Esophagus (tissue), 2 donors: ENCODE results near the gene CMTM5. TPM values are rescaled to one million over a fixed set of nuclear protein-coding genes. Genes with fewer than 3 reads are reported as not detected.

Experiments used
- H3K27ac ChIP-seq, 2 donors: one replicate each; pipeline ENCODE4 v1.5.1; 2013; ENCODE audit warnings: low read depth in 2 of 2, mild to moderate bottlenecking in 2 of 2, inconsistent platforms in 1 of 2, low read length in 1 of 2, moderate library complexity in 1 of 2
- H3K27me3 ChIP-seq, 2 donors: one replicate each; pipeline ENCODE4 v1.6.1; 2013; ENCODE audit warnings: low read length in 2 of 2, control low read depth in 1 of 2, mild to moderate bottlenecking in 1 of 2; ENCODE audit not compliant: insufficient read depth in 2 of 2, control insufficient read depth in 1 of 2
- H3K36me3 ChIP-seq, 2 donors: one replicate each; pipeline ENCODE4 v1.6.1; 2013; ENCODE audit warnings: low read length in 1 of 2; ENCODE audit not compliant: control insufficient read depth in 2 of 2, insufficient read depth in 2 of 2
- H3K4me1 ChIP-seq, 2 donors: one replicate each; pipeline ENCODE4 v1.6.1; 2013; ENCODE audit warnings: low read length in 1 of 2; ENCODE audit not compliant: control insufficient read depth in 2 of 2, insufficient read depth in 2 of 2
- H3K4me3 ChIP-seq, 2 donors: one replicate each; pipeline ENCODE4 v1.5.1; 2013; ENCODE audit warnings: low read length in 2 of 2, mild to moderate bottlenecking in 2 of 2, low read depth in 1 of 2, moderate library complexity in 1 of 2
- H3K9me3 ChIP-seq, 2 donors: one replicate each; pipeline ENCODE4 v1.6.1; 2013; ENCODE audit warnings: mild to moderate bottlenecking in 2 of 2, low read depth in 1 of 2, low read length in 1 of 2, moderate library complexity in 1 of 2; ENCODE audit not compliant: control insufficient read depth in 2 of 2, insufficient read depth in 1 of 2
- WGBS, 2 donors: extraction: QIAGEN DNeasy Blood & Tissue Kit; methylation state at CpG; one replicate each; pipeline ENCODE4 v1.1.7; 2013; 5-methylcytosine and 5-hydroxymethylcytosine counted together
- polyA plus RNA-seq, 2 donors: library from polyadenylated mRNA; stranded (reverse); fragments of 200-250 nt; gene quantifications; one replicate each; pipeline ENCODE4 v1.2.3, GENCODE V29; 2013
- donor health status: healthy with polysubstance abuse.
- donor health status: Bipolar disorder and iron deficiency.

CMTM5 gene
- polyA plus RNA-seq, 2 donors: 0.21 TPM; not detected in 1

DNA sequence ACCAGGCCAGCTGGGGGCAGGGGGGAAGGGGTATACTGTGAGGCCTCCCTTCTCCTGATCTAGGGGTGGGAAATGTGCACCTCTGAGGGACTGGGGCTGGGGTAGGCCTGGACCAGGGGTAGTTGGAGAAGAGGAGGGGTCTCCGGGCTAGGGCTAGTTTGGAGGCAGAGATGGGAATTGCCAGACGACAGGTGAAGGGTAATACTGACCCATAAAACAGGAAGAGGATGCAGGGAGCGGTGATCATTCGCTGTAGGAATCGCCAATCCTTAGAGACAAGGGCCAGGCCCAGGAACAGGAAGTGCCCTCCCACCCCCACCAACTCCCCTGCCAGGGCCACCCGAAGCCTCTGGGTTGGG, 28.6 kb upstream of the CMTM5 start:
- no peaks in the 10 kb centered on the region for H3K36me3 ChIP-seq
- no peak overlapping the region for H3K4me3 ChIP-seq
- no peak overlapping the region for H3K27ac ChIP-seq
- H3K4me1 ChIP-seq: peaks cover 7 to 11% of the 10 kb centered on the region in 2 donors
- no peaks in the 10 kb centered on the region for H3K9me3 ChIP-seq
- H3K27me3 ChIP-seq: no peaks in the 10 kb centered on the region
- WGBS, 2 donors: 91 to 94% methylated on average over 6 of the region's 6 CpGs

DNA sequence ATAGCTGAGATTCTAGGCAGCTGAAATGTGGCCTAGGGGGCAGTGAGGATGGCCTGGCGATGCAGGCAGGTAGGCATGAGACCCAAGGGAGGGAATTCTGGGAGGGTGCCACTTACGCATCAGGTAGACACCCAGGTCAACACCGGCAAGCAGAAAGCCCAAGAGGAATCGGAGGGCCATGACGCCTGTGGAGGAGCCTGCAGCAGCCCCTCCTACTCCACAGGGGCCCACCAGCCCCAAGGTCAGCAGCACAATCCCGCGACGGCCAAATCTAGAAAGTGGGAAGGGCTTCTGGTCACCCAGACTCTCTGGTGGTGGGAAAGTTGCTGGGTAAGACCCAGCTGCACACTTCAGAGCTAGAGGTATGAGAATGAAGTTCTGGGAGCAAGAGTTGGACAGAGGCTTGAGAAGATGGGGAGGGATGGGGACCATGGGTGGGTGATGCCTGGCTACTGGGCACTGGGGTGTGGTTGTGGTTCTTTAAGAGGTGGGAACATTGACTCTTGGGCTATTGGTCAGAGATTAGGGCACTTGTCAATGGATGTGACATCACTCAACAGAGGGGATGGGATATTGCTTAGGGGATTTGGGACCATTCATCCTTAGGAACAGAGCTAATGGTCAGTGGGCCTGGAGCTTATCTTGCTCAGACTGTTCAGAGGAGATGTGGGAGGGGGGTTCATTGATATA, 27.5 kb upstream of the CMTM5 start:
- Histone ChIP-seq H3K4me1 (peaks cover 7 to 11% of the 10 kb centered on the region in 2 donors), H3K9me3 (no peaks in the 10 kb centered on the region), H3K36me3 (no peaks in the 10 kb centered on the region), H3K27ac (no peak overlapping the region), H3K4me3 (no peak overlapping the region), H3K27me3 (no peaks in the 10 kb centered on the region)
- 85 to 92% methylated on average over 8 of the region's 8 CpGs for WGBS, 2 donors

DNA sequence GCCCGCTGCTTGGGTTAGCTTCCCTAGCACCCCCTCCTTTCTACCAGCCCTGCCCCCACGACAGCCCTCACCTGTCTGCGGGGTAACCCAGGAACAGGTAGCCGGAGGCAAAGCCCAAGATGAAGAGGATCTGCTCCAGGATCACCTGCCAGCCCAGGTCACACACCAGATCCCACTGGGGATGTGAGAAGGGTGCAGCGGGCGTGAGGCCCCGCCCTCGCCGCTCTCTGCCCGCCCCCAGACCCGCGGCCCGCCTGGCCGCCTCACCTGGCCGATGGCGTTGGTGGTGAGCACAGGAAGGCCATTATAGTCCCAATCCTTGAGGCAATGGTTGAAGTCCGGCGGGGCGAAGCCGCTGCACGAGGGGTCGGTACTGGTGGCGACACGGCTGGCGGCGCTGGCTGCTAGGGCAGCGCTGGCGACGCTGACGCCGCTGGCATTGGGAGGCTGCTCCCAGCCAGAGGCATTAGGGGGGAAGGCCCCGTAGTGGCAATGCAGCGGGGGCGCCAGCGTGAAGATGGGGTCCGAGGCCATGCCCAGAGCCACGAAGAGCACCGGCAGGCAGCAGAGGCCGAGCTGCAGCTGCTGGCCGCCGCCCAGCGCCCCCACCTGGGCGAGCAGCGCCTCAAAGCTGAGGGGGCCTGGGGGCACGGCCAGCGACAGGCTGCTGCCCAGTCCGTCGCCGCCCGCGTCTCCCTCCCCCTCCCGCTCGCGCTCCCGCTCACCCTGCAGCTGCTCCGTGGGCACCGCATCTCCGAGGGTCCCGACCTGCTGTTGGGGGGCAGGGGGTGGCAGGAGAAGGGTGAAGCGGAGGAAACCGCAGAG, 25.0 kb upstream of the CMTM5 start:
- Histone ChIP-seq H3K27ac (no peak overlapping the region), H3K4me1 (peaks cover 7 to 11% of the 10 kb centered on the region in 2 donors), H3K4me3 (peak overlapping the region; percentile 20 to 52), H3K27me3 (no peaks in the 10 kb centered on the region), H3K36me3 (no peaks in the 10 kb centered on the region), H3K9me3 (no peaks in the 10 kb centered on the region)
- 10 to 12% methylated on average over 46 to 61 of the region's 61 CpGs for WGBS, 2 donors

DNA sequence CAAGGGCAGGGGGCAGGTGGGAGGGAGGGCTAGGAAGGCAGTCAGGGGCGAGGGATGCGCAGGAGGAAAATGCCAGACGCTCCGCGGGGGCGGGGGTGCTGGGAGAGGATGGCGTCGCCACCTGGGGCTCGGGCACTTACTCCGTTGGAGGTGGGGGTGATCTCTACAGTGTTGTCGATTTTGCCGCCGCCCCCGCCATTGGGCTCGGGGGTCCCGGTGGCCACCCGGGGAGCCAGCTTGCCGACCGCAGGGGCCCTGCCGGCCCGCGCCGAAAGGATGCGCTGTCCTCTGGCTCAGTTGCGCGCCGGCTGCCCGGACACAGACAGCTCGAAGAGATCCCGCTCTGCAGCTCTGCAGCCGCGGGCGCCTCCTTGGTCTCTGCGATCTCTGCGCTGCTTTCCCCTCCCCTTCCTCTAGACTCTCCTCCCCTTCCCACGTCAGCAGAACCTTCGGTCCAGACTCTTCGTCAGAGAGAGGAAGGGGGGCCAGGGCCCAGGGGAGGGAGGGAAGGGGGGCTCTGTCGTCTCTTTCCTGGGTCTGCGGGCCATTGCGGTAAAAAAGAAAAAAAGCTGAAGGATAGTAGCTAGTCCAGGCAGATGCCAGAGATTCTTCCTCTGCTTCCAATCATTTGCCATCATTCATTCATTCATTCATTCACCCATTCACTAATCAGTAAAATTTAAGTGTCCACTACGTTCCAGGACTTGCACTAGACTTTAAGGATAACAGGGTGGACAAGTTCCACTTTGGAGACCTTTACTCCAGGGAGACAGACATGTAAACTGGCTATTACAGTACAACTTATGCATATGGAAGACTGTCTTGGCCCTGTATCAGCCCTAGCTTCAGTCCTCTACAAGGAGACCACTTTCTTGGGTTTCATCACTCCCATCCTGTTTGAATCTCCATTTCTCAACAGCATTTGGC, 24.1 kb upstream of the CMTM5 start, which contains the start of gene SLC22A17:
Gene SLC22A17 (minus strand): TSS at position 382 of the 927 bp plus-strand sequence.
- Histone ChIP-seq H3K4me1 (peaks cover 7 to 11% of the 10 kb centered on the region in 2 donors), H3K27ac (no peak within 1 kb of the TSS), H3K4me3 (peak within 1 kb of the TSS; percentile 20 to 52), H3K36me3 (peaks cover 0 to 6% of the 10 kb centered on the region in 2 donors), H3K9me3 (no peaks in the 10 kb centered on the region), H3K27me3 (no peaks in the 10 kb centered on the region)
- 1 to 2% methylated on average over 31 to 42 of the region's 42 CpGs for WGBS, 2 donors

DNA sequence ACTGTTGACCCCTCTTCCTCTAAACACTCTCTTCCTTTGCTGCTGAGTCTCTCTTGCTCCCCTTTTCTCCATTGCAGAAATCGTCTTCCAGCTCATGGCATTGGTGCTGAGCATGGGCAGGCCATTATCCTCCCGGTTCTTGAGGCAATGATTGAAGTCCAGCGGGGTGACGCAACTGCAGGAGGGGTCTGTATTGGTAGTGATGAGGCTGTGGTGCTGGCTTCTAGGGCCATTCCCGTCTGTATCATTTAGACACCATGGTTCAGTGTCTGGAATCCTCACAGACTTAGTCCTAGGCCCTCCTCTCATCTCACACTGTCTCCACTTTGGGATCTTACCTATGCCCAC, 23.4 kb upstream of the CMTM5 start:
- H3K4me3 ChIP-seq: no peak overlapping the region
- H3K4me1 ChIP-seq: peaks cover 7 to 11% of the 10 kb centered on the region in 2 donors
- WGBS, 2 donors: 64 to 70% methylated on average over 5 of the region's 5 CpGs
- no peaks in the 10 kb centered on the region for H3K9me3 ChIP-seq
- H3K27me3 ChIP-seq: no peaks in the 10 kb centered on the region
- no peak overlapping the region for H3K27ac ChIP-seq
- peaks cover 0 to 9% of the 10 kb centered on the region in 2 donors for H3K36me3 ChIP-seq

DNA sequence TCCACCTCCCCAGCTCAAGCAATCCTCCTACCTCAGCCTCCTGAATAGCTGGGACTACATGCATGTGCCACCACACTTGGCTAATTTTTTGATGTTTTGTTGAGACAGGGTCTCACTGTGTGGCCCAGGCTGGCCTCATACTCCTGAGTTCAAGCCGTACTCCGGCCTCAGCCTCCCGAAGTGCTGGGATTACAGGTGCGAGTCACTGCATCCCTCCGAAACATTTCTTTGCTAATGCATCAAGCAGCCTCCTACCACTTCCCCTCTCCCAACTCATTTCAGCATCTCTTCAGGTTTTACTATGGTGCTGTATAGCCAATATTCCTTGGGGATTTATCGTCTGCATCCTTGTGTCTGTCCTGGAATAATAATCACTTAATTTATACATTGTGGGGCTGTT, 21.9 kb upstream of the CMTM5 start:
- Histone ChIP-seq H3K4me3 (no peak overlapping the region), H3K27me3 (no peaks in the 10 kb centered on the region), H3K9me3 (no peaks in the 10 kb centered on the region), H3K27ac (no peak overlapping the region), H3K4me1 (peaks cover 7 to 11% of the 10 kb centered on the region in 2 donors), H3K36me3 (peaks cover 0 to 19% of the 10 kb centered on the region in 2 donors)
- 84% methylated on average over 6 of the region's 6 CpGs for WGBS, 2 donors

DNA sequence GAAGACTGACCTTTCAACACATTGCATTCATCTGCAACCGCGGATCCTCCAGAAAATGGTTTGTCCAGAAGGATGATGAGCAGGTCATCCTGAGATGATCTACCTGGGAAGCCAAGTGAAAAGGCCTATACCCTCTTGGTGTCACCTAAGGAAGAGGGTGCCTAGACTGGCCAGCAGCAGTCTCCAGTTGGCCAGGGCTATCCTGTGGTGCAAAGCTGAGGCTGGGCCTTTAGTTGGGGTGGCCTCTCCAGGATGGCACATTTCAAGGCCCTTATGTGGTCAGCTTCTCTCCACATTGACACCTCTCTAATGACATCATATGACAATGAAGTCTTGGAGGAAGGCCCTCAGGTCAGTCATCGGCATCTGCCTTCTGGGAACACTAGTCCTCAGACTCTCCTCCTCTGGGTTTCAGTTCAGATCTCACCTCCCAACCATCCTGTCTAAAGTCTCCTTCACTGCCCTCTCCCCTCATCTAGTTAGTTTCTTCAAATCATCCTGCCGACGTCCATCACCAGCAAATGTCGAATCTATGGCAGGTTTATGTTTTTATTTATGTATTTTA, 20.9 kb upstream of the CMTM5 start:
- no peaks in the 10 kb centered on the region for H3K9me3 ChIP-seq
- no peaks in the 10 kb centered on the region for H3K27me3 ChIP-seq
- WGBS, 2 donors: 83 to 86% methylated on average over 6 of the region's 6 CpGs
- peaks cover 0 to 26% of the 10 kb centered on the region in 2 donors for H3K36me3 ChIP-seq
- H3K4me1 ChIP-seq: peaks cover 11 to 12% of the 10 kb centered on the region in 2 donors
- no peak overlapping the region for H3K4me3 ChIP-seq
- H3K27ac ChIP-seq: no peak overlapping the region

DNA sequence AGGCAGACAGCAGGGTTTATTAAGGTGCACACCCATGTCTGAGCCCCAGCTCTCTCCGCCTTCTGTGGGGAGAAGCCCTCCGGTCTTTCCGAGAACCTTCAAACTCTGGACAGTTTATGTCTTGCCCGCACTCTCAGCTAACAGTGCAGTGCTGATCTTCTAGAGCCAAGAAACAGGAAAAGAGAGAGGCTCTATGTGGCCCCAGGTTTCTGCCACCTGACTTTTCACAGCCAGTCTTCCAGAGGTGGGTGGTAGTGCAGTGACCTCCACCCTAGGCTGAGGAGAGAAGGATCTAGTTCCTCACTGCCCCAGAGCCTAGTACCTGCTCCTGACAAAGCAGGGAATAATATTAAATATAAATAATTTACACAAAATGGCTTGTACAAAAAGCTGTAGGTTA, 20.2 kb upstream of the CMTM5 start:
- H3K27ac ChIP-seq: no peak overlapping the region
- WGBS, 2 donors: 91 to 92% methylated on average over 4 of the region's 4 CpGs
- no peak overlapping the region for H3K4me3 ChIP-seq
- peaks cover 9% of the 10 kb centered on the region in 2 donors for H3K4me1 ChIP-seq
- peaks cover 0 to 26% of the 10 kb centered on the region in 2 donors for H3K36me3 ChIP-seq
- no peaks in the 10 kb centered on the region for H3K27me3 ChIP-seq
- H3K9me3 ChIP-seq: no peaks in the 10 kb centered on the region

DNA sequence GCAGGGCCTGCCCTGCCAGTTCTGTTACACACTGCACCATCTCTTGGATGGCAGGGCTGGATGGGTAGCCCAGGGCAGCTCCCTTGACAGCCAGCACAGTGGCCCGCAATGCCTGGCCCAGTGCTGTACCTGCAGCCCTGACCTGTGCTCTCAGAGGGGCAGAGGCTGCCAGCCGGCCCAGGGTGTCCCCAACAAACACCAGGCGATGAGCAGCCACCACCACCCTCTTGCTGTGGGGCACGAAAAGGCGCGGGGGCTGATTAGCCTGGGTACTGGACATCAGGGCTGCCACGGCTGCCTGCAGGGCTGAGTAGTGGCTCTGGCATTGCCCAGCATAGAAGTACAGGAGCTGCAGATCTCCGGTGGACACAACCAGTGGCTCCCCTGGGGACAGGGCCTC, 19.6 kb upstream of the CMTM5 start:
- Histone ChIP-seq H3K4me3 (no peak overlapping the region), H3K36me3 (peaks cover 0 to 26% of the 10 kb centered on the region in 2 donors), H3K27ac (no peak overlapping the region), H3K4me1 (peaks cover 3 to 5% of the 10 kb centered on the region in 2 donors), H3K27me3 (no peaks in the 10 kb centered on the region), H3K9me3 (no peaks in the 10 kb centered on the region)
- WGBS, 2 donors: 86 to 87% methylated on average over 8 of the region's 8 CpGs
